ENCODE measurements around the gene CBLN1.

- TF ChIP-seq CTCF (IDR thresholded peaks at IDR 0.05; ENCODE audit: low read depth, low read length, missing input control) = no peak
- TF ChIP-seq RAD21 (IDR thresholded peaks at IDR 0.05) = no peak
- TF ChIP-seq JUND (IDR thresholded peaks at IDR 0.05) = no peak
- TF ChIP-seq REST (IDR thresholded peaks at IDR 0.05) = no peak
- TF ChIP-seq TAF1 (conservative IDR thresholded peaks at IDR 0.05) = no peak
- no peak for TF ChIP-seq EGR1 (IDR thresholded peaks at IDR 0.05; ENCODE audit: low read depth in 2 of 2)
- TF ChIP-seq, protein P1, sequence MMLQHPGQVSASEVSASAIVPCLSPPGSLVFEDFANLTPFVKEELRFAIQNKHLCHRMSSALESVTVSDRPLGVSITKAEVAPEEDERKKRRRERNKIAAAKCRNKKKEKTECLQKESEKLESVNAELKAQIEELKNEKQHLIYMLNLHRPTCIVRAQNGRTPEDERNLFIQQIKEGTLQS (IDR thresholded peaks at IDR 0.05) = no peak
- no peak for TF ChIP-seq YY1 (IDR thresholded peaks at IDR 0.05)
- TF ChIP-seq, protein P2, sequence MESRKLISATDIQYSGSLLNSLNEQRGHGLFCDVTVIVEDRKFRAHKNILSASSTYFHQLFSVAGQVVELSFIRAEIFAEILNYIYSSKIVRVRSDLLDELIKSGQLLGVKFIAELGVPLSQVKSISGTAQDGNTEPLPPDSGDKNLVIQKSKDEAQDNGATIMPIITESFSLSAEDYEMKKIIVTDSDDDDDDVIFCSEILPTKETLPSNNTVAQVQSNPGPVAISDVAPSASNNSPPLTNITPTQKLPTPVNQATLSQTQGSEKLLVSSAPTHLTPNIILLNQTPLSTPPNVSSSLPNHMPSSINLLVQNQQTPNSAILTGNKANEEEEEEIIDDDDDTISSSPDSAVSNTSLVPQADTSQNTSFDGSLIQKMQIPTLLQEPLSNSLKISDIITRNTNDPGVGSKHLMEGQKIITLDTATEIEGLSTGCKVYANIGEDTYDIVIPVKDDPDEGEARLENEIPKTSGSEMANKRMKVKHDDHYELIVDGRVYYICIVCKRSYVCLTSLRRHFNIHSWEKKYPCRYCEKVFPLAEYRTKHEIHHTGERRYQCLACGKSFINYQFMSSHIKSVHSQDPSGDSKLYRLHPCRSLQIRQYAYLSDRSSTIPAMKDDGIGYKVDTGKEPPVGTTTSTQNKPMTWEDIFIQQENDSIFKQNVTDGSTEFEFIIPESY (IDR thresholded peaks at IDR 0.05) = no peak
- no peak for TF ChIP-seq SP1 (IDR thresholded peaks at IDR 0.05)
- TF ChIP-seq, protein P3, sequence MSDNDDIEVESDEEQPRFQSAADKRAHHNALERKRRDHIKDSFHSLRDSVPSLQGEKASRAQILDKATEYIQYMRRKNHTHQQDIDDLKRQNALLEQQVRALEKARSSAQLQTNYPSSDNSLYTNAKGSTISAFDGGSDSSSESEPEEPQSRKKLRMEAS (IDR thresholded peaks at IDR 0.05) = no peak
- TF ChIP-seq RXRA (IDR thresholded peaks at IDR 0.05) = no peak
- TF ChIP-seq HNF4A (conservative IDR thresholded peaks at IDR 0.05) = no peak
Observed at GRCh38 chr16:49268667-49269066, 13.0 kb downstream of the CBLN1 start.

Measured in liver (tissue), 3 donors.